Endodermal cell (in vitro differentiated cells): ENCODE results near the gene CCDC33. TPM values are rescaled to one million over a fixed set of nuclear protein-coding genes. Genes with fewer than 3 reads are reported as not detected.

Source experiments
- DNase-seq: peaks from one replicate; pipeline ENCODE4 v3.0.0-alpha.2; 2017
- H3K27ac ChIP-seq: 2 replicates; pipeline ENCODE4 v1.5.1; 2013; ENCODE audit warnings: mild to moderate bottlenecking, low read depth, low read length, moderate library complexity
- H3K27me3 ChIP-seq: 2 replicates; pipeline ENCODE4 v1.6.1; 2013; ENCODE audit warnings: mild to moderate bottlenecking, low read length, moderate library complexity; ENCODE audit not compliant: insufficient read depth, control insufficient read depth, poor library complexity, severe bottlenecking
- H3K36me3 ChIP-seq: 2 replicates; pipeline ENCODE4 v1.7.0; 2013; ENCODE audit warnings: mild to moderate bottlenecking, low read length, moderate library complexity; ENCODE audit not compliant: control insufficient read depth, insufficient read depth
- H3K4me1 ChIP-seq: one replicate; pipeline ENCODE4 v1.7.0; 2013; ENCODE audit warnings: low read length; ENCODE audit not compliant: control insufficient read depth, insufficient read depth
- H3K4me3 ChIP-seq: 2 replicates; pipeline ENCODE4 v1.5.1; 2013; ENCODE audit warnings: mild to moderate bottlenecking, low read length, moderate library complexity
- H3K9ac ChIP-seq: 2 replicates; pipeline ENCODE4 v1.6.1; 2013; ENCODE audit warnings: mild to moderate bottlenecking, low read length, moderate library complexity; ENCODE audit not compliant: poor library complexity, severe bottlenecking; ENCODE audit errors: extremely low read depth
- H3K9me3 ChIP-seq: 2 replicates; pipeline ENCODE4 v1.6.1; 2013; ENCODE audit warnings: mild to moderate bottlenecking, low read length, moderate library complexity; ENCODE audit not compliant: control insufficient read depth
- H3K27ac Mint-ChIP-seq: 2 replicates; pipeline ENCODE4 v1.8.0; 2020; ENCODE audit warnings: mixed read lengths
- H3K27me3 Mint-ChIP-seq: 2 replicates; pipeline ENCODE4 v1.8.0; 2021; ENCODE audit warnings: mild to moderate bottlenecking, mixed read lengths; ENCODE audit not compliant: insufficient read depth
- H3K36me3 Mint-ChIP-seq: 2 replicates; pipeline ENCODE4 v1.8.0; 2020; ENCODE audit warnings: low read depth, mixed read lengths
- H3K4me1 Mint-ChIP-seq: 2 replicates; pipeline ENCODE4 v1.8.0; 2020; ENCODE audit warnings: mixed read lengths
- H3K4me3 Mint-ChIP-seq: 2 replicates; pipeline ENCODE4 v1.8.0; 2020; ENCODE audit warnings: mild to moderate bottlenecking, moderate library complexity, mixed read lengths
- H3K9me3 Mint-ChIP-seq: 2 replicates; pipeline ENCODE4 v1.8.0; 2020; ENCODE audit warnings: mild to moderate bottlenecking, mixed read lengths
- CTCF ChIP-seq: fragments of 200-600 bp; sonication (generic); conservative IDR thresholded peaks from 2 replicates; pipeline ENCODE4 v1.5.0; 2021; ENCODE audit warnings: antibody characterized with exemption, mild to moderate bottlenecking
- WGBS, 2 experiments: methylation state at CpG; one replicate each; pipeline versions ENCODE4 v1.1.5 to v1.1.7; 2013; ENCODE audit warnings: missing lambda C conversion rate in 2 of 2, mixed read lengths in 1 of 2; ENCODE audit not compliant: insufficient coverage in 1 of 2, insufficient read length in 1 of 2; 5-methylcytosine and 5-hydroxymethylcytosine counted together
- total RNA-seq, 2 donors: library from RNA; stranded (reverse); fragmentation: NEBNext Ultra II Directional in 1 of 2; extraction: Animal tissue kit (Norgen Biotek cat#: 25700) in 1 of 2; gene quantifications; 2 replicates in 1 of 2; 3 replicates in 1 of 2; pipeline ENCODE4 v1.2.1, GENCODE V29; 2021

Gene CCDC33
- total RNA-seq, 2 donors from 2014 or later = 2.8 to 3.5 TPM

DNA sequence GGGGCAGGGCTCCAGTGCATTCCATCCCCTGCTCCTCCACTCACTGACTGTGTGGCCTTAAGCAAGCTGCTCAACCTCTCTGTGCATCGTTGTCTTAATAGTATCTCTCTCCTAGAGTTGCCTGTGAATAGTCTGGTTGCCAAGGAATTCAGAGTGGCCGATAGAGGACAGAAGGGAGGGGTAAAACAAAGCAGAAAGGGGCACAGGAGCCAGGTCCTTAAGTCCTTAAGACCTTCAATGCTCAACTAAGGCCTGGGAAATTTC lies 145.0 kb downstream of the CCDC33 start:
- Mint-ChIP-seq H3K4me3 (no peak overlapping the region), H3K27ac (no peak overlapping the region), H3K4me1 (peaks cover 1% of the 10 kb centered on the region), H3K36me3 (no peaks in the 10 kb centered on the region), H3K27me3 (no peaks in the 10 kb centered on the region), H3K9me3 (no peaks in the 10 kb centered on the region)
- WGBS, 2 experiments = 88 to 100% methylated on average over 1 to 2 of the region's 2 CpGs
- Histone ChIP-seq H3K36me3 (no peaks in the 10 kb centered on the region), H3K4me3 (no peak overlapping the region), H3K4me1 (no peaks in the 10 kb centered on the region), H3K9me3 (no peaks in the 10 kb centered on the region), H3K27ac (no peak overlapping the region), H3K27me3 (no peaks in the 10 kb centered on the region), H3K9ac (no peak overlapping the region)
- no peak for DNase-seq
- no peak for TF ChIP-seq CTCF

GRCh38 chr15:74381481-74381880 lies 145.4 kb downstream of the CCDC33 start:
- Histone ChIP-seq H3K9me3 (no peaks in the 10 kb centered on the region), H3K4me3 (no peak overlapping the region), H3K9ac (no peak overlapping the region), H3K27me3 (no peaks in the 10 kb centered on the region), H3K27ac (no peak overlapping the region), H3K36me3 (no peaks in the 10 kb centered on the region), H3K4me1 (no peaks in the 10 kb centered on the region)
- H3K4me3 Mint-ChIP-seq = no peak overlapping the region
- no peaks in the 10 kb centered on the region for H3K36me3 Mint-ChIP-seq
- WGBS, 2 experiments = 87 to 100% methylated on average over 2 to 5 of the region's 5 CpGs
- TF ChIP-seq CTCF = no peak
- no peak for DNase-seq
- H3K27ac Mint-ChIP-seq = no peak overlapping the region
- H3K4me1 Mint-ChIP-seq = peaks cover 4% of the 10 kb centered on the region
- H3K27me3 Mint-ChIP-seq = no peaks in the 10 kb centered on the region
- H3K9me3 Mint-ChIP-seq = no peaks in the 10 kb centered on the region

DNA sequence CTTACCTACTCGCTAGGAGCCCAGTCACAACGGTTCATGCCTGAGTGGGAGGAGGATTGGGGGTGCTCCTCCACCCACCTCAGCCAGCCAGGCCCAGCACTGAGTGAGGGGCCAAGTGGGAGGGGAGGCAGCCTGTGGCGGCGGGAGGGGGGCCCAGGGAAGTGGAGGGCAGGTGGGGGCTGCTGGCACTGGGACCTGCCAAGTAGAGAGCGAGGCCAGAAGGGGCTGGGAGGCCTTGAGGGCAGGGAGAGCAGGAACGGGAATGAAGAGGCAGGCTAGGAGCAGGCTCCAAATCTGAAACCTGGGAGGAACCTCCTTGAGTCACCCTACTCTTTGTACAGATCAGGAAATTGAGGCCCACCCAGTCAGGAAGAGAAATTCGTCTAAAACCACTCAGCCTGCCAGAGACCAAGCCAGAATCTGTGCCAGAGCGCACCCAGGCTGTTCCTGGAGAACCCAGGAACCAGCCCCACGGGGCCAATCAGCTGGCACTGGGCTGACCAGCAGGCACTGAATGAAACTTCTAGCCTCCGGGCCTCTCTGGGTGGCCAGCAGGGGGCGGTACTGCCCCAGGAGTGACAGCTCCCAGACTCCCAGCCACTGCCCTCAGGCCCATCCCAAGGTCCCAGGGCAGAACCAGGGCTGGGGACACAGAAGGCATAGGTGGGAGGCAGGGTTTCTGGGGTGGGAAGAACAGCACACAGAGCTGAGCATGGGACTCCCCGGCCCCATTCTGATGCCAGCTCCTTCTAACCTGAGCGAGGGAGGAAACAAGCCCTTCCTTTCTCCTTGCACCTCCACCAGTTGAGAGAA lies 146.1 kb downstream of the CCDC33 start:
- no peak overlapping the region for H3K27ac Mint-ChIP-seq
- Histone ChIP-seq H3K36me3 (no peaks in the 10 kb centered on the region), H3K27me3 (no peaks in the 10 kb centered on the region), H3K9me3 (no peaks in the 10 kb centered on the region), H3K27ac (no peak overlapping the region), H3K4me3 (no peak overlapping the region), H3K4me1 (no peaks in the 10 kb centered on the region), H3K9ac (no peak overlapping the region)
- no peak overlapping the region for H3K4me3 Mint-ChIP-seq
- no peaks in the 10 kb centered on the region for H3K27me3 Mint-ChIP-seq
- DNase-seq = peak; percentile 97
- TF ChIP-seq CTCF = peak; percentile 99
- peaks cover 4% of the 10 kb centered on the region for H3K4me1 Mint-ChIP-seq
- H3K9me3 Mint-ChIP-seq = no peaks in the 10 kb centered on the region
- H3K36me3 Mint-ChIP-seq = no peaks in the 10 kb centered on the region
- WGBS, 2 experiments = 36 to 54% methylated on average over 4 to 13 of the region's 13 CpGs
